GM19395 (cell line): ENCODE results near the gene SHFL.

Experiments
- ATAC-seq: cut with Tn5 transposase; IDR thresholded peaks from one replicate; pipeline ENCODE4 v1.9.1; 2021; ENCODE audit warnings: mild to moderate bottlenecking, moderate library complexity; ENCODE audit not compliant: unreplicated experiment

Gene SHFL

GRCh38 chr19:10085641-10086590, at the start of gene SHFL:
SHFL (plus strand) TSS chr19:10086317; CDS start chr19:10086428, 111 bp downstream.
- ATAC-seq = peak; percentile 89

DNA sequence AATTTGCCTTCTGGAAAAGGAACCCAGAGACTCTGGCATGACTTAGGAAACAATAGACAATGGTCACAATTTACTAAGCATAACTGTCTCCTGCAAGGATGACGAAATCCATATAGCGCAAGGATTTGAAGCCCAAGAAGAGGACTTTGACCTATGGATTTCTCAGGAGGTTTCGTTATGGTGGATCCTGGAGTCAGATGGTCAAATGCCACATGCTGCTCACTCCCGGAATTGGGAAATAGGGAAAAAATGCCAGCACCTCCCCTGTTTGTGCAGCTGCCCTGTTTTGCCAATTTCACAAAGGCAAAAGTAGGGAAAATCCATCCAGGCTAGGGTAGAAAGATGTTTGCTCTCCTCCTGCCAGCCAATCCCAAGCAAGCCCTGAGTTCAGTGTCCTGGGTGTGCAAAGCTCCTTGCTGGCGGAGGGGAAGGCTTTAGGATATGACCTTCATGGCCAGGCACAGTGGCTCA, 49.5 kb upstream of the SHFL start:
- ATAC-seq = no peak

DNA sequence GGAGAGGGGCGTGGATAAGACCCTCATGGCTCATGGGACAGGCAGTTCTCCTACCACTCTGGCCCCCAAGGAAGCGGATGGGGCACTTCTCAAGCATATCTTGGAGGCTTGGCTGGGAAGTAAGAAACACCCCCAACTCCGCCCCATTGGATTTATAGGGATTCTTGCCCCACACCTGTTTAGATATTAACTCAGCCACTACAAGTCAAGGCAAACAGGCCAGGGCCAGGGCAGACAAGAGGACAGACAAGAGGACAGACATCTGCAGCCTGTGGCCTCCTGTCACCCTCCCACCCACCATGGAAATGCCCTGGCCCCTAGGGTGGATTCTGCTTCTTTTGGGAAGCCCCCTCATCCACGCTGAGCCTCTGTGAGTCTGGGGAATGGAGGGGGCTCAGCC, 48.8 kb upstream of the SHFL start:
- ATAC-seq = no peak

DNA sequence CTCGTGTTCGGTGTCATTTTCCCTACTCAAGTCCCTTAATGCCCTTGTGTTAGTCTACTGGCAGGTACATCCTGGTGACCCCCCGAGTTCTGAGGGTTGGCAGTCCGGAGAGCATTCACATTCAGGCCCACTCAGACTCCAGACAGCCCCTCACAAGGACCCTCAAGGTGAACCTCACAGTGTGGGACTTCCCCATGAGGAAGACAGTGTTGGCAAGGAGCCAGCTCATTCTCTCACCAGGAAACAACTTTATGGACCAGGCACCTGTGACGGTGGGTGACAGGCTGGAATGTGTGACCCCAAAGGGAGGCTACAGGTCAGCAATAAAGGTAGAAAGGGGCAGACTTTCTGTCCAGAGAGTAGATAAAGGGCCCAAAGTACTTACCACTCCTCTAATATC, 48.3 kb upstream of the SHFL start:
- ATAC-seq = no peak

DNA sequence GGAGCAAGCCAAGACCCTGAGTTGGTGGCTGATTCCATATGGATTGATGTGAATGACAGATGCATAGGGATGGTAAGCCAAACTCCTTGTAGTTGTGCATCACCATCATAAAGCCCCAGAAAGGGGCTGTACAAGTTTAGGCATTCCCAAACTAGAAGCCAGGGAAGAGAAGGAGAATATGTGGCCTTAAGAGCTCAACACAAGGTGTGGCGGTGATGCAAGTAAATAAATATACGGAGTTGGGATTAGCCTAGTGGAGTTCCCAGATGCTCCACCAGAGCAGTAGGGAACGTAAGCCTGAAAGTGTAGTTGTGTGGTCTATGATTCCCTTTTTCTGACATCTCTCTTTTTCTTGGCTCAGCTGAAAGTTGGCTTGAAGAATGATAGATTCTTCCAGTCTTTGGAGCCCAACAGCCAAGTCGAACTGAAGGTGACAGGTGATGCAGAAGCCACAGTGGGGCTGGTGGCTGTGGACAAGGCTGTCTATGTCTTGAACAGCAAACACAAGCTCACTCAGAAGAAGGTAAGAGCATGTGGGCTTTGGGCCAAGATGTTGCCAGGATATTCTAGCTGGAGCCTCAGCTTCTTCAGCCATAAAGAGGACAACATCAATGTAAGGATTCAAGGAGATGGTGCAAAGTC, 42.7 kb upstream of the SHFL start:
- no peak for ATAC-seq

GRCh38 chr19:10044390-10044789, 41.7 kb upstream of the SHFL start:
- no peak for ATAC-seq

- no peak for ATAC-seq
Observed at GRCh38 chr19:10045371-10045770, 40.7 kb upstream of the SHFL start.

DNA sequence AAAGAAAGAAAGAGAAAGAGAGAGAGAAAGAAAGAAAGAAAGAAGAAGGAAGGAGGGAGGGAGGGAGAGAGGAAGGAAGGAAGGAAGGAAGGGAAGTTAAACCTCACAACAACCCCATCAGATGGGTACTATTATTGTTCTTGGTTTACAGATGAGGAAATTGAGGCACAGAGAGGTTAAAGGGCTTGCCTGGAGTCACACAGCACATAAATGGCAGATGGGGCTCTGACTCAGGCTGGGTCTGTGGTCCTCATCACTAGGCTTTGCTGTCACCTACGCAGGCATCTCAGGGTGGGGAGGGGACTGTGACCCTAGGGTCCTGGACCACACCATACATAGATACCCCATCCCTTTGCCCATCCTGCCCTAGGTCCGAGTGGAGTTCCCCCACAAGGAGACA, 36.5 kb upstream of the SHFL start:
- ATAC-seq = no peak

DNA sequence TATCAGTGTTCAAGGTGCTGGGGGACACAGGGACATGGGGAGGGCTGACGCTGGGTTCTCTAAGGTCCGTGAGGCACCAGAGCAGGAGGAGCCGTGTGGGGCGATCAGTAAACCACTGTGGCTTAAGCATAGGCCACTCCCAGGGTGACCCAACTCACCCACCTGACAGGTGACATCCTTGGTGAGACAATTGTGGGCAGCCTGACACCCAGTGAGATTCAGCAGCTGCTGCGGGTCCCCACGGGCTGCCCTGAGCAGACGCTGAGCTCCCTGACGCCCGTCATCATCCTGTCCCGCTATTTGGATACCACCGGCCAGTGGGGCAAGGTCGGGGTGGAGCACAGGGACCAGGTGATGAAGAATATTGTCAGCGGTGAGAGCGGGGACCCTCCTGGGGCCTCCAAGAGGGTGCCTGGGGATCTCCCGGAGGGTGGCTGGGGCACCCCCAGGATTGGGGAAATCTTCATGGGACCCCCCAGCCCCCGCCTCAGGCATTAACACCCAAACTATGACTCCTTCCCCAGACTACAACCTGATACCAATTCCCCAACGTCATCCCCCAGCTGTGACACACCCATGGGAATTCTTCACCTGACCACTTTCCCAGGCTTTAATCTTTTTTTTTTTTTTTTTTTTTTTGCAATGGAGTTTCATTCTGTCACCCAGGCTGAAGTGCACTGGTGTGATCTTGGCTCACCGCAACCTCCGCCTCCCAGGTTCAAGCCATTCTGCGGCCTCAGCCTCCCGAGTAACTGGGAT, 33.3 kb upstream of the SHFL start:
- no peak for ATAC-seq

DNA sequence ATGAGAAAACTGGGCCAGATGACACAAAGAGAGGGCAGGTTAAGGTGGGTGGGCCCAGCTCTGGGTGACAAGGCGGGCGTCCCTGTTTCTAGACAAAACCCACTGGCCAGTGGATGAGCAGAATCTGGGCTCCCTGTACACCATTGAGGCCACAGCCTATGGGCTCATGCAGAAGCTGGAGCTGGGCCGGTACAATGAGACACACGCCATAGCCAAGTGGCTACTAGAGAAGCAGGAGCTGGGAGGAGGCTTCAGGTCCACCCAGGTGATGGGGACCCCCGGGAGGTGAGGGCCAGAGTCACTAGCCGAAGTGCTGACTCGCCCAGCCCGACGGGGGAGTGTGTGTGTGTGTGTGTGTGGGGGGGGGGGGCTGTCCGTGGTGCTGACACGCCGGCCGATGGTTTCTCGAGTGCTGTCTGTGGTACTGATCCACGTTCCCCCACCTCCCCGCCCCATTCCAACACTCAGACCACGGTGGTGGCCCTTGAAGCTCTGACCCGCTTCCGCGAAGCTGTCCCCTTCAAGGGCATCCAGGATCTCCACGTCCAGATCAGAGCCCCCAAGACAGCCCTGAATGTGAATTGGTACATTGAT, 24.3 kb upstream of the SHFL start:
- ATAC-seq = no peak

GRCh38 chr19:10068205-10068604, 17.9 kb upstream of the SHFL start:
- ATAC-seq = no peak

DNA sequence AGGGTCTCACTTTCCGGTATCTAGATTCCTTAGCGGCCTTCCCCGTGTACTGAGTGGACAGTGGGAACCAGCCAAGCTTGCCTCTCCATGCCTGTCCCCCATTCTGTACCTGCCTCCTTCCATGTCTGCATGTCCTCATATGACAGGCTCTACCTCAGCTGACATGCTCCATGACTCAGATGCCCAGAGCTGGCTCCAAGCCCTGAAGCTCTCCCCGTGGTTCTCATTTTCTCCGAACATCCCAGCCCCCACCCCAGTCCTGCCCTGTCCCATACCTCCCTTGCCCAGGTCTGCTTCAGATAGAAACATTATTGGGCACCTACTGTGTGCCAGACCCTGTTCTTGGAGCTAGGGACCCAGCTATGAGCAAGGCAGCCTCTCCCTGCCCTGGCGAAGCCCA, 17.1 kb upstream of the SHFL start:
- ATAC-seq = no peak

DNA sequence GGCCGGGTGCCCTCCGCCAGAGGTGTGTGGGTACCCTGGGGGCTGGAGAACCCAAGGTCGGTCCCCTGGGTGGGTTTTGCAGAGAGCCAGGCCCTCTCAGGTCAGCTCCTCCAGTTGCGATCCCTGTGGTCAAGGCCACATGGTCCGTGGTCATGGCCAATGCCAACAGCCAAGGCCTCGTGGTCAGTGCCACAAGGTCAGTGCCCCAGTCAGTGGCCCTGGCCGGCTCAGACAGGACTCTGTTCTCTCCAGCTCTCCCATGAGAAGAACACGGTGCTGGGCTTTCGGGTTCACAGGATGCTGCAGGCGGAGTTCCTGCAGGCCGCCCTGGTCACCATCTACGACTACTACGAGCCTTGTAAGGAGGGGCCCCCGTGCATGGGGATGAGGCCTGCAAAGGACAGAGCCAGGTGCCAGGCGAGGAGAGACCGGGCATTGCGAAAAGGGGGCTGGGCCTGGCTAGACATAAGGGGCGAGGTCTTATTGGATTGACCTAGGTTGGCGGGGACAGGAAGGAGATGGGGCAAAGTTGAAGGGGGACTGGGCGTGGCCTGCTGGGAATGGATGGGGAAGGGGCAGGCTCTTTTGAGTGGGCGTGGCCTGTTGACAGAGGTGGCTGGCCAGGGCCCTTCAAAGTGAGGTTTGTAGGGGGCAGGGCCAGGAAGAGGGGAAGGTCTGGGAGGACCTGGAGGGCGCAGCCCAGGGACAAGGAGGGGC, 15.2 kb upstream of the SHFL start:
- no peak for ATAC-seq

DNA sequence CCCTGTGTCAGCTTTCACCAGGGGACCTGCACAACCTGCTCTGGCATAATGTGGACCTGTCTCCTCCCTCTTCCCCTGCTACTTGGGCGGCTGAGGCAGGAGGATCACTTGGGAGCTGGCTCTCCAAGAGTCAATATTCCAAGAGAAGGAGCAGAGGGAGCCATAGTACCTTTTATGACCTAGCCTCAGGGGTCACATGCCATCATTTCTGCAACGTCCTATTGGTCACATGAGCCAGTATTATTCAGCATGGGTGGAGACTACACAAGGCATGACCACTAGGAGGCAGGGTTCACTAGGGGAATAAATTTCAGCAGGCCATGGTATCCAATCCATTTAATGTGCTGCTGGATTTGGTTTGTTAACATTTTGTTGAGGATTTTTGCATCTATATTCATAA, 12.0 kb upstream of the SHFL start:
- no peak for ATAC-seq

DNA sequence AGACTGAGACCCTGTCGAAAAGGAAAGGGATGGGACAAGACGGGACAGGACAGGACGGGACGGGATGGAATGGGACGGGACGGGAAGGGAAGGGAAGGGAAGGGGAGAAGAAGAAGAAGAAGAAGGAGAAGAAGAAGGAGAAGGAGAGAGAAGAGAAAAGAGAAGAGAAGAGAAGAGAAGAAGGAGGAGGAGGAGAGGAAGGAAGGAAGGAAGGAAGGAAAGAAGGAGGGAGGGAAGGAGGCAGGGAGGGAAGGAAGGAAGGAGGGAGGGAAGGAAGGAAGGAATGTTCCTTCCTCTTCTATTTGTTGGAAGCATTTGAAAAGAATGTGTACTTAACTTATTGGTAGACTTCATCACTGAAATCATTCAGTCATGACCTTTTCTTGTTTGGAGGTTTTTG, 9.6 kb upstream of the SHFL start:
- ATAC-seq = no peak

DNA sequence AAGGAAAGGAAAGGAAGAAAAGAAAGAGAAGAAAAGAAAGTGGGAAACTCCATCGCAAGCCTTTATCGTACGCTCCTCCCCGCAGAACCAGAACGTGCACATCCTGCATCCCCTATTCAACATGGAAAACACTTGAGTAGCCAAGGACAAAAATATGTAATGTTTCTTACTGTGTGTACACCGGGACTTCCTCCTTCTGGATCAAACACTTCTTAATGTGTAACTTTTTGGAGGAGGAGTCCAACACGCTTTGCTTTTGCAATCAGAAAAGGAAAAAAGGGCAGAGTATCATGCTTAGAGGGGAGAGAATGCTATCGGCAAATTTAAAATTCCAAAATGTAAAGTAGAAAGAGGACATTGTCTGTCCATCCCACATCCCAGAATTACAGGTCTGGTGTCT, 7.8 kb upstream of the SHFL start:
- ATAC-seq = no peak

DNA sequence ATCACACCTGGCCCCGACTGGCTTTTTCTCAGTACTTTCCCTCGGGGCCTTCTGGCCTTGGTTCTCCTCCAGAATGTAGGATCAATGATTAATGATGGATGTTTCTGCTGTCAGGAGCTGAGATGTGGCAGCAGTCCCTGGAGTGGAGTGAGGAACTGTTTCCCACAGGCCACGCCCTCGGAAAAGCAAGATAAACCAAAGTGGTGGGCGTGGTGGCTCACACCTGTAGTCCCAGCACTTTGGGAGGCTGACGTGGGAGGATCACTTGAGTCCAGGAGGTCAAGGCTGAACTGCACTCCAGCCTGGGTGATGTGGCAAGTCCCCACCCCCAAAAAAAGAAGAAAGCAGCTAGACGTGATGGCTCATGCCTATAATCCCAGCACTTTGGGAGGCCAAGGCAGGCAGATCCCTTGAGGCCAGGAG, 7.1 kb upstream of the SHFL start:
- ATAC-seq = no peak

DNA sequence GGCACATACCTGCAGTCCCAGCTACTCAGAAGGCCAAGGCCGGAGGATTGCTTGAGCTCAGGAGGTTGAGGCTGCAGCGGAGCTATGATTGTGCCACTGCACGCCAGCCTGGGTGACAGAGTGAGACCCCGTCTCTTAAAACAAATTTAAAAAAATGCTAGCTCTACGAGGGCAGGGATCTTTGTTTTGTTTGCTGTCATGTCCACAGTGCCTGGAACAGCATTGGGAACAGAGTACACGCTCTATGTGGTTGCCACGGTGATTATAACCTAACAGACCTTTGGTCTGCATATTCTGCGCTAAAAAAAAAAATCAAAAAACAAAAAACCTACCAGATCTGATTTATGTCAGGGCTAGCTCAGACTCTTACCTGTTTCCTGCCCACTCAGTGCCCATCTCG, 2.2 kb upstream of the SHFL start:
- no peak for ATAC-seq

GRCh38 chr19:10084803-10085202, 1.3 kb upstream of the SHFL start:
- ATAC-seq = no peak

DNA sequence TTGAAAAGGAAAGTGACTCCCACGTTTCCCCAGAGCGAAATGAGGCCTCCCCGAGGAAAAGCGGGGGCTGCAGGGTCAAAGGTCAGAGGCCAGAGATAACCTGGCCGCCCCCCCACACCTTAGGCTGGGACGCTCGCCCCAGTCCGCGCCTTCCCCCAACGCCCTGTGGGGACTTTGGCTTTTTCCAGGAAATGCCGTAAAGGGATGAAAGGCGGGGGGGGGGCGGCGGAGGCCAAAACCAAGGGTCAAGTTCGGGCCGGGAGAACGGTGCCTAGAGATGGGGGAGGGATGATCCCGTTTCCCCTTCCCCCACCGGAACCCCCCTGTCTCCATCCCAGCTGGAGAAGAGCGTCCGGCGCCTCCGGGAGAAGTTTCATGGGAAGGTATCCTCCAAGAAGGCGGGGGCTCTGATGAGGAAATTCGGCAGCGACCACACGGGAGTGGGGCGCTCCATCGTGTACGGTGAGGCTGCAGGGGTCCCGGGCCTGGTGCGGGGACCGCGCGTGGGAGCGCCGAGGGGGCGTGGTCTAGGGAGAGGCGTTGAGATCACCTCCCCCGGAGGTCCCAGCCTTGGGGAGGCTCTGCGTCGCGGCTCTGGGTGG, 575 bp downstream of the SHFL start:
- ATAC-seq = no peak
